NCI-H2227 (cell line): ENCODE results near the gene SGPL1.
"Not testable (repeated sequence)": the region's sequence is repeated elsewhere in the genome, so short reads cannot be mapped to it uniquely, and the experiment has no call there.

ENCODE experiments used
- DNase-seq: peaks from one replicate; lab custom pipeline; 2025; ENCODE audit not compliant: unreplicated experiment; lab: John Stamatoyannopoulos, UW

SGPL1 gene

GRCh38 chr10:70918851-70919530 is 103.2 kb downstream of the SGPL1 start:
- peak; percentile 23 for DNase-seq

GRCh38 chr10:70919906-70920305 is 104.2 kb downstream of the SGPL1 start:
- DNase-seq = not testable (repeated sequence)

GRCh38 chr10:70920519-70920918 is 104.8 kb downstream of the SGPL1 start:
- no peak for DNase-seq

GRCh38 chr10:70921285-70921684 is 105.5 kb downstream of the SGPL1 start:
- DNase-seq = no peak

GRCh38 chr10:70923696-70924095 is 107.9 kb downstream of the SGPL1 start:
- no peak for DNase-seq

GRCh38 chr10:70925377-70926225 is 109.9 kb downstream of the SGPL1 start:
- DNase-seq = peak; percentile 25

- DNase-seq = no peak
Measured at GRCh38 chr10:70926226-70927000, 110.7 kb downstream of the SGPL1 start.

GRCh38 chr10:70927189-70927943 is 111.6 kb downstream of the SGPL1 start:
- no peak for DNase-seq

GRCh38 chr10:70928140-70928539 is 112.4 kb downstream of the SGPL1 start:
- no peak for DNase-seq

- DNase-seq = no peak
Measured at GRCh38 chr10:70930263-70931000, 114.7 kb downstream of the SGPL1 start.
